Lower leg skin (tissue), 4 donors: ENCODE data around the gene IST1. TPM values are rescaled to one million over a fixed set of nuclear protein-coding genes. Genes with fewer than 3 reads are reported as not detected.
A peak's percentile ranks its signal among the peaks of the same experiment; 100 is the strongest.

Source experiments
- DNase-seq, 2 donors: peaks; one replicate each; pipeline ENCODE4 v3.0.0-alpha.2; 2019; ENCODE audit warnings: low spot score in 2 of 2
- H3K4me3 ChIP-seq: fragments of 200-600 bp; sonication (generic); 2 replicates; pipeline ENCODE4 v1.5.1; 2017; ENCODE audit warnings: mild to moderate bottlenecking, low read depth; ENCODE audit not compliant: poor library complexity, severe bottlenecking
- POLR2A ChIP-seq, 2 donors: fragments of 450-650 bp; IDR thresholded peaks; one replicate each; pipeline ENCODE4 v1.6.1; 2016 to 2017; ENCODE audit warnings: antibody characterized with exemption in 2 of 2, mild to moderate bottlenecking in 1 of 2, moderate library complexity in 1 of 2
- WGBS, 2 donors: methylation state at CpG; one replicate each; pipeline ENCODE4 v1.1.5; 2018; 5-methylcytosine and 5-hydroxymethylcytosine counted together
- intact Hi-C: fragments of 100-400 bp; cut with DNase I; formaldehyde crosslinking; loops from one replicate; pipeline ENCODE4 v1.15.0; 2023; ENCODE audit warnings: low total_unique reads
- total RNA-seq, 4 donors: library from RNA; depleted of rRNA; stranded (reverse); fragments of >200 nt; gene quantifications; one replicate each; pipeline ENCODE4 v1.1.0, GENCODE V29; 2016
- TF ChIP-seq, protein P1 (sequence below), 3 donors: fragments of 450-650 bp; IDR thresholded peaks; one replicate each; pipeline ENCODE4 v1.5.1; 2016; ENCODE audit warnings: antibody characterized with exemption in 3 of 3, mild to moderate bottlenecking in 3 of 3, moderate library complexity in 2 of 3

Gene IST1
- total RNA-seq, 4 donors from 2014 or later = 153 to 227 (median 197) TPM

DNA sequence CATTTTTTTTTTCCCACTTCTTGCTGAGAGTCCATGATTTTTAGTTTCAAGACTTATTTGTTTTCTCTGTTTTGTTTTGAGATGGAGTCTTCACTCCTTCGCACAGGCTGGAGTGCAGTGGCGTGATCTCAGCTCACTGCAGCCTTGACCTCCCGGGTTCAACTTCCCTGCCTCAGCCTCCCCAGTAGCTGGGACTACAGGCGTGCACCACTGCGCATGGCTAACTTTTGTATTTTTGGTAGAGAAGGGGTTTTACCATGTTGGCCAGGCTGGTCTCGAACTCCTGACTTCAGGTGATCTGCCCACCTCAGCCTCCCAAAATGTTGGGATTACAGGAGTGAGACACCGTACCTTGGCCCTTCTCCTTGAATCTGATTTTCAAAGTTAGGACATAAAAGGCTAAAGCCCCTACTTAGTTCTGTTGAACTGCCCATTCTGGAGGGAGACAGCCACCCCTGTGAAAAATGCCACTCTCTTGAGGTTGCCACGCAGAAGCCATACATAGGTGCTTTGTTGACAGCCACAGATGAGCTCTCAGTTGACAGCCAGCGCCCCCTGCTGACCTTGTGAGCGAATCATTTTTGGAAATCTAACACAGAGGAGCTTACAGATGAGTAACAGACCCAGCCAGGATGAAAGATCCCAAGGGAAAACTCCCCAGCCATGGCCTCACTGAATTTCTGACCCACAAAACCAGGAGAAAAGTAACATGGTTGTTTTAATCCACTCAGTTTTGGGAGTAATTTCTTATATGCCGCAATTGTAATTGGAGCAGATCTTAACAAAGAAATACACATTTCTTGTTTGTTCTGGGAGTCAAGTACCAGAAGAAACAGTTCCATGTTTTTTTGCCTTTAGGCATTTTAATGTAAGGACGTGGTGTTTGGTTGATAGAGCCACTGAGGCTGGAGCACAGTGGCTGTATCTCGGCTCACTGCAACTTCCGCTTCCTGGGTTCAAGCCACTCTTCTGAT is 66.0 kb downstream of the IST1 start:
- peak; percentile 78 to 96 for DNase-seq

DNA sequence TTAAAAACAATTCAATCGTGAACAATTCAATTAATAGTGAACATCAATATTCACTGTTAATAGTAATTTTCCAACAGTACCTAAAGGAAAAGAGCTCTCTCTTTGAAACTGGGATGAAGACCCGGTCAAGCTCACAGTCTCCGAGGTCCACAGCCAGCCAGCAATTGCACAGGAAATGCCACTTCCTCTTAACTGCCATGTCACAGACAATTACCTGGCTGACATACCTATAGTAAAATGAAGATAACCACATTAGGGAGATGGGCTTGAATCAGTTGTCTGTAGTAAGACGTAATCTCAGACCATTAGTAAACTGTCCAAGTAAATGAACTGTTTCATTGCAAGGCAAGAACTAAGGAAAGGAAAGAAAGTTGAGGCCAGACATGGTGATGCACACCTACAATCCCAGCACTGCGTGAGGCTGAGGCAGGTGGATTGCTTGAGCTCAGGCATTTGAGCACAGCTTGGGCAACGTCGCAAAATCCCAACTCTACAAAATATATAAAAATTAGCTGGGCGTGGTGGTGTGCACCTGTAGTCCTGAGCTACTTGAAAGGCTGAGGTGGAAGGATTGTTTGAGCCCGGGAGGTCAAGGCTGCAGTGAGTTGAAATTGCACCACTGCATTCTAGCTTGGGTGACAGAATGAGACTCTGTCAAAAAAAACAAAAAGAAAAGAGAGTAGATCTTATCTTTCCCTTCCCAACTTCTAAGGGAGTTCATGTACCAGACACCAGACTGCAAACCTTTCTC is 68.0 kb downstream of the IST1 start:
- TF ChIP-seq POLR2A (IDR thresholded peaks at IDR 0.05) = no peak
- TF ChIP-seq, protein P1, sequence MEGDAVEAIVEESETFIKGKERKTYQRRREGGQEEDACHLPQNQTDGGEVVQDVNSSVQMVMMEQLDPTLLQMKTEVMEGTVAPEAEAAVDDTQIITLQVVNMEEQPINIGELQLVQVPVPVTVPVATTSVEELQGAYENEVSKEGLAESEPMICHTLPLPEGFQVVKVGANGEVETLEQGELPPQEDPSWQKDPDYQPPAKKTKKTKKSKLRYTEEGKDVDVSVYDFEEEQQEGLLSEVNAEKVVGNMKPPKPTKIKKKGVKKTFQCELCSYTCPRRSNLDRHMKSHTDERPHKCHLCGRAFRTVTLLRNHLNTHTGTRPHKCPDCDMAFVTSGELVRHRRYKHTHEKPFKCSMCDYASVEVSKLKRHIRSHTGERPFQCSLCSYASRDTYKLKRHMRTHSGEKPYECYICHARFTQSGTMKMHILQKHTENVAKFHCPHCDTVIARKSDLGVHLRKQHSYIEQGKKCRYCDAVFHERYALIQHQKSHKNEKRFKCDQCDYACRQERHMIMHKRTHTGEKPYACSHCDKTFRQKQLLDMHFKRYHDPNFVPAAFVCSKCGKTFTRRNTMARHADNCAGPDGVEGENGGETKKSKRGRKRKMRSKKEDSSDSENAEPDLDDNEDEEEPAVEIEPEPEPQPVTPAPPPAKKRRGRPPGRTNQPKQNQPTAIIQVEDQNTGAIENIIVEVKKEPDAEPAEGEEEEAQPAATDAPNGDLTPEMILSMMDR (IDR thresholded peaks at IDR 0.05) = no peak
- intact Hi-C loops = no loop called here
- no peak overlapping the region for H3K4me3 ChIP-seq
- DNase-seq = peak in 1 of 2 donors; percentile 29
- WGBS, 2 donors = 68 to 78% methylated on average over 9 of the region's 9 CpGs

More for the DNA sequence above, 66.0 kb downstream of the IST1 start:
- intact Hi-C loops = no loop called here
- WGBS, 2 donors = 55 to 57% methylated on average over 14 of the region's 14 CpGs
- H3K4me3 ChIP-seq = no peak overlapping the region
- TF ChIP-seq, protein P1 (IDR thresholded peaks at IDR 0.05) = peak in 1 of 3 donors; percentile 68
- no peak for TF ChIP-seq POLR2A (IDR thresholded peaks at IDR 0.05)

DNA sequence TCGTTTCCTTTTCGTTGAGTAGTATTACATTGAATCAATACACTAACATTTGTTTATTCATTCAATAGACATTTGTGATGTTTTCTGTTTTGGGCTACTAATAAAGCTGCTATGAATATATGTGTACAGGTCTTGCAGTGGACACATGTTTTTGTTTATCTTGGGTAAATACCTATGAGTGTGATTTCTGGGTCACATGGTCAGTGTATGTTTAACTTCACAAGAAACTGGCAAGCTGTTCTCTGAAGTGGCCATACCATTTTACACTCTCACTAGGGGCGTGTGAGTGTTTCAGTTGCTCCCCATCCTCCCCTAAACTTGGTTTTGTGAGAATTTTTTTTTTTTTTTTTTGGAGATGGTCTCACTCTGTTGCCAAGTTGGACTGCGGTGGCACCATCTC is 69.9 kb downstream of the IST1 start:
- TF ChIP-seq, protein P1 (IDR thresholded peaks at IDR 0.05) = no peak
- H3K4me3 ChIP-seq = no peak overlapping the region
- no peak for DNase-seq
- 90 to 95% methylated on average over 4 of the region's 4 CpGs for WGBS, 2 donors
- intact Hi-C loops = no loop called here

DNA sequence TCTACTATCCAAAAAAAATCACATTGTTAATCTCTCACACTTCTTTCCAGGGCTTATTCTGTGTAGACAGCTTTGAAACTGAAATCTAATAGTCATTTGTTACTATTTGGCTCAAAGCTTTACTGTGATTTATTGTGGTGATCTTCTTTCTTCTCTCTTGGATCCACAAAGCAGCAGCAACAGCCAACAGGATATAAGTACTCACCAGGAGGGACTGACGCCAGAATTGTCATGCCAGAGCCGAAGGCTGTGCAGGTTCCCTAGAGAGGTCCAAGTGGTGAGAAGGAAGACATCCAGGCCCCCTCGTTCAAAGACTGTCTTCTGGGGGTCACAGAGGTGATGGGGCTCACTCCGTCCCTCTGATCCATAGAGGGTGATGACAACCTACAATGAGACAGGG is 71.6 kb downstream of the IST1 start:
- no peak overlapping the region for H3K4me3 ChIP-seq
- WGBS, 2 donors = 37 to 46% methylated on average over 4 of the region's 4 CpGs
- no peak for TF ChIP-seq POLR2A (IDR thresholded peaks at IDR 0.05)
- TF ChIP-seq, protein P1 (IDR thresholded peaks at IDR 0.05) = no peak
- intact Hi-C loops = no loop called here
- no peak for DNase-seq

DNA sequence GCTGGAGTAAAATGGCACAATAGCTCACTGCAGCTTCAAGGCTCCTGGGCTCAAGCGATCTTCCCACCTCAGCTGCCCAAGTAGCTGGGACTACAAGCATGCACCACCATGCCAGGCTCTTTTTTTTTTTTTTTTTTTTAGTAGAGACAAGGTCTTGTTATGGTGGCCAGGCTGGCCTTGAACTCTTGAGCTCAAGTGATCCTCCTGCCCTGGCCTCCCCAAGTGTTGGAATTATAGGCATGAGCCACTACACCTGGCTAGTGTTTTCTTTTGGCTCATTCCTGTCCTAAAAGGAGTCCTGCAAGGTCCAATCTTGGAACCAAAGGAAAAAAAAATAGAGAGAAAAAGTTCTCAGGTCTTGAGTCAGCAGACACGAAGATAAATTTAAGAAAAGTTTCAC is 74.0 kb downstream of the IST1 start:
- no peak for TF ChIP-seq POLR2A (IDR thresholded peaks at IDR 0.05)
- TF ChIP-seq, protein P1 (IDR thresholded peaks at IDR 0.05) = no peak
- 89 to 98% methylated on average over 2 of the region's 2 CpGs for WGBS, 2 donors
- intact Hi-C loops = no loop called here

More for the DNA sequence above, 74.0 kb downstream of the IST1 start:
- no peak for DNase-seq
- no peak overlapping the region for H3K4me3 ChIP-seq
